Mesenchymal stem cell (in vitro differentiated cells and primary cell): ENCODE results near the gene LCE4A.

Experiments used
- DNase-seq: peaks from one replicate; pipeline ENCODE4 v3.0.0-alpha.2; 2013
- H2AFZ ChIP-seq: one replicate; pipeline ENCODE4 v1.6.1; 2013; ENCODE audit warnings: low read depth, mild to moderate bottlenecking, control low read depth, inconsistent platforms, low read length, moderate library complexity
- H2AK5ac ChIP-seq: 2 replicates; pipeline ENCODE4 v1.6.1; 2013; ENCODE audit warnings: low read length, moderate library complexity, mild to moderate bottlenecking, inconsistent platforms; ENCODE audit not compliant: severe bottlenecking
- H2BK120ac ChIP-seq: one replicate; pipeline ENCODE4 v1.6.1; 2013; ENCODE audit warnings: low read depth, mild to moderate bottlenecking, inconsistent platforms, low read length, moderate library complexity
- H2BK12ac ChIP-seq, 2 experiments: one replicate each; pipeline ENCODE4 v1.6.1; 2013; ENCODE audit warnings: inconsistent platforms in 2 of 2, low read length in 2 of 2, mild to moderate bottlenecking in 2 of 2, moderate library complexity in 2 of 2, control low read depth in 1 of 2
- H2BK15ac ChIP-seq: one replicate; pipeline ENCODE4 v1.6.1; 2013; ENCODE audit warnings: mild to moderate bottlenecking, low read depth, inconsistent platforms; ENCODE audit not compliant: poor library complexity, severe bottlenecking
- H2BK5ac ChIP-seq: 2 replicates; pipeline ENCODE4 v1.6.1; 2013; ENCODE audit warnings: low read depth, mild to moderate bottlenecking, low read length, control low read depth, inconsistent platforms; ENCODE audit not compliant: poor library complexity, severe bottlenecking
- H3K14ac ChIP-seq, 2 experiments: one replicate each; pipeline ENCODE4 v1.6.1; 2013; ENCODE audit warnings: inconsistent platforms in 2 of 2, low read length in 2 of 2, control low read depth in 1 of 2, mild to moderate bottlenecking in 1 of 2, moderate library complexity in 1 of 2
- H3K18ac ChIP-seq, 2 experiments: one replicate each; pipeline ENCODE4 v1.6.1; 2013; ENCODE audit warnings: inconsistent platforms in 2 of 2, low read length in 2 of 2, control low read depth in 1 of 2, low read depth in 1 of 2, mild to moderate bottlenecking in 1 of 2
- H3K23ac ChIP-seq, 2 experiments: one replicate each; pipeline ENCODE4 v1.6.1; 2013; ENCODE audit warnings: inconsistent platforms in 2 of 2, low read length in 2 of 2, mild to moderate bottlenecking in 2 of 2, moderate library complexity in 2 of 2, control low read depth in 1 of 2
- H3K27ac ChIP-seq: 2 replicates; pipeline ENCODE4 v1.5.1; 2013; ENCODE audit warnings: mild to moderate bottlenecking, moderate library complexity, low read length, control low read depth, inconsistent platforms; ENCODE audit not compliant: poor library complexity, severe bottlenecking
- H3K27me3 ChIP-seq, 2 experiments: 2 replicates each; pipeline versions ENCODE4 v1.6.1 to v1.7.0; 2013; ENCODE audit warnings: low read length in 2 of 2, mild to moderate bottlenecking in 2 of 2, moderate library complexity in 2 of 2, control low read depth in 1 of 2, inconsistent platforms in 1 of 2; ENCODE audit not compliant: control insufficient read depth in 1 of 2, insufficient read depth in 1 of 2
- H3K36me3 ChIP-seq, 2 experiments: 2 replicates each; pipeline versions ENCODE4 v1.6.1 to v1.7.0; 2013; ENCODE audit warnings: low read length in 2 of 2, control low read depth in 1 of 2, inconsistent platforms in 1 of 2, low read depth in 1 of 2, mild to moderate bottlenecking in 1 of 2; ENCODE audit not compliant: insufficient read depth in 2 of 2, control insufficient read depth in 1 of 2
- H3K4ac ChIP-seq, 2 experiments: one replicate each; pipeline ENCODE4 v1.6.1; 2013; ENCODE audit warnings: inconsistent platforms in 2 of 2, low read length in 2 of 2, mild to moderate bottlenecking in 2 of 2, moderate library complexity in 2 of 2, control low read depth in 1 of 2, low read depth in 1 of 2
- H3K4me1 ChIP-seq: 2 replicates; pipeline ENCODE4 v1.6.1; 2013; ENCODE audit warnings: low read depth, low read length, control low read depth; ENCODE audit not compliant: control insufficient read depth, insufficient read depth
- H3K4me2 ChIP-seq: 2 replicates; pipeline ENCODE4 v1.6.1; 2013; ENCODE audit warnings: low read length, mild to moderate bottlenecking, inconsistent platforms; ENCODE audit not compliant: poor library complexity, severe bottlenecking
- H3K4me3 ChIP-seq, 2 experiments: 2 replicates each; pipeline versions ENCODE4 v1.5.1 to v1.7.0; 2013; ENCODE audit warnings: low read length in 2 of 2, mild to moderate bottlenecking in 2 of 2, control low read depth in 1 of 2, low read depth in 1 of 2; ENCODE audit not compliant: insufficient read depth in 1 of 2
- H3K79me1 ChIP-seq: replicated peaks from 2 replicates; pipeline ENCODE4 v1.6.1; 2013; ENCODE audit warnings: mild to moderate bottlenecking, control low read depth, low read length, inconsistent platforms; ENCODE audit not compliant: poor library complexity, severe bottlenecking
- H3K9ac ChIP-seq: 2 replicates; pipeline ENCODE4 v1.7.0; 2013; ENCODE audit warnings: mild to moderate bottlenecking, low read length, moderate library complexity
- H3K9me3 ChIP-seq: 2 replicates; pipeline ENCODE4 v1.7.0; 2013; ENCODE audit warnings: mild to moderate bottlenecking, low read length; ENCODE audit not compliant: control insufficient read depth
- H4K8ac ChIP-seq: one replicate; pipeline ENCODE4 v1.6.1; 2013; ENCODE audit warnings: inconsistent platforms, mild to moderate bottlenecking, low read length, moderate library complexity
- H4K91ac ChIP-seq: one replicate; pipeline ENCODE4 v1.6.1; 2013; ENCODE audit warnings: mild to moderate bottlenecking, low read length, inconsistent platforms
- WGBS: methylation state at CpG from one replicate; pipeline ENCODE4 v1.1.7; 2013; ENCODE audit warnings: mixed read lengths; 5-methylcytosine and 5-hydroxymethylcytosine counted together

LCE4A gene

DNA sequence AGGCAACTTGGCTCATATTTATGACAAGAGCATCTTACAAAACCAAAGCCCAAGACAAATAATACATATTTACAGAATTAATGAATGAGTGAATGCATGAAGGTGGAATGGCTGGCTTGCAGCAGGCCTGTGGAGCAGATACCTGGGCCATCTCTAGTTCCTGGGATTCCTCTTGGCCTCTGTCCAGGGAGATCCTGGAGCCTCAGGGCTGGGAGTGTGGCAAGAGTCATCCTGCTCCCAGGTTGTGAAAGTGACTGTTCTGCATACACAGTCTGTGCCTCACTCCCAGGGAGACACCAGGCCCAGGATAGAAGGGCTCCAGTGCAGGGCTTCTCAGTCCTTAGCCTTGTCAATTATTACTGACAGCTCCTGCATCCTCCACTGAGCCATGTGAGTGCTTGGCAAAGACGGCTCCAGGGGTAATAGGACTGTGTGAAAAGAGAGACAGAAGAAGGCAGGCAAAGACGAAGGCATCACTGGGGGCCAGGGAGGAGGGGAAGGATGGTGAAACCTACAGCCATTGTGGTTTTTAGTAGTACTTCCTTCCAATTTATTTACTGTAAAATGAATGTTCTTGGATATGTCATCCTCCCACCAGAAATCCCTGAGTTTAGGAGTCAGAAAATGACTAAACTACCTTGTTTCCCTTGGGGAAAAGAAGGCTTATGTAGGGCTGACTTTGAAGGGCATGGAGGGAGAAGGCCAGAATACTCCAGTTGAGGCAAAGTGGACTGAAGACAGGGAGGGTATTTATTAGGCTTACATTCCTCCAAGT is 35.6 kb downstream of the LCE4A start:
- Histone ChIP-seq H4K8ac (no peak overlapping the region), H3K27me3 (no peaks in the 10 kb centered on the region), H2AK5ac (no peak overlapping the region), H3K4me2 (no peak overlapping the region), H3K9ac (no peak overlapping the region), H2BK5ac (no peak overlapping the region), H2AFZ (no peak overlapping the region), H2BK120ac (no peak overlapping the region), H3K4ac (no peak overlapping the region), H3K18ac (no peak overlapping the region), H3K36me3 (no peaks in the 10 kb centered on the region), H3K4me3 (no peak overlapping the region), H4K91ac (no peak overlapping the region), H3K9me3 (no peaks in the 10 kb centered on the region), H3K4me1 (no peaks in the 10 kb centered on the region), H3K14ac (no peak overlapping the region), H3K27ac (no peak overlapping the region), H3K79me1 (no peaks in the 10 kb centered on the region), H3K23ac (no peak overlapping the region), H2BK12ac (no peak overlapping the region), H2BK15ac (no peak overlapping the region)
- 27% methylated on average over 2 of the region's 2 CpGs for WGBS
- DNase-seq, result no peak

DNA sequence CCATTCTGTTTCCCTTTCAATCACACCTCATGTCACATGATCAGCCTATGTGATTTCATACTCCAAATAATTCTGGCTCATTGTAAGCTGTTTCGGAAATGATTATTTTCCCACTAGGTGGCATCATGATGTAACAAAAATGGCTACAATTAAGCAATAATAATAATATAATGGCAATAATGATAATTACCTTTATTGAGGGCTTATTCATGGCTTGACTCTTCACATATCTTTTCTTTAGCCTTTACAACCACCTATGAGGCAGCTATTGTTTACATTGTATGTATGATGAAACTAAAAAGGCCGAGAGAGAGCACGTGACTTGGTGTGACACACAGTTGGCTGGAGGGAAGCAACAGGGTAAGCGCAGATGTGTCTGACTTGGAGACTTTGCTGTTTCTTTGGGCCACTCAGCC is 37.3 kb downstream of the LCE4A start:
- Histone ChIP-seq H2BK120ac (no peak overlapping the region), H3K27ac (no peak overlapping the region), H4K8ac (no peak overlapping the region), H2BK5ac (no peak overlapping the region), H3K4me3 (no peak overlapping the region), H4K91ac (no peak overlapping the region), H2BK15ac (no peak overlapping the region), H3K14ac (no peak overlapping the region), H3K4me2 (no peak overlapping the region), H3K18ac (no peak overlapping the region), H3K79me1 (no peaks in the 10 kb centered on the region), H3K4me1 (no peaks in the 10 kb centered on the region), H3K9ac (no peak overlapping the region), H3K9me3 (no peaks in the 10 kb centered on the region), H2AFZ (no peak overlapping the region), H3K36me3 (no peaks in the 10 kb centered on the region), H2BK12ac (no peak overlapping the region), H3K4ac (no peak overlapping the region), H3K23ac (no peak overlapping the region), H2AK5ac (no peak overlapping the region), H3K27me3 (no peaks in the 10 kb centered on the region)
- 93% methylated on average over 3 of the region's 4 CpGs for WGBS
- no peak for DNase-seq

DNA sequence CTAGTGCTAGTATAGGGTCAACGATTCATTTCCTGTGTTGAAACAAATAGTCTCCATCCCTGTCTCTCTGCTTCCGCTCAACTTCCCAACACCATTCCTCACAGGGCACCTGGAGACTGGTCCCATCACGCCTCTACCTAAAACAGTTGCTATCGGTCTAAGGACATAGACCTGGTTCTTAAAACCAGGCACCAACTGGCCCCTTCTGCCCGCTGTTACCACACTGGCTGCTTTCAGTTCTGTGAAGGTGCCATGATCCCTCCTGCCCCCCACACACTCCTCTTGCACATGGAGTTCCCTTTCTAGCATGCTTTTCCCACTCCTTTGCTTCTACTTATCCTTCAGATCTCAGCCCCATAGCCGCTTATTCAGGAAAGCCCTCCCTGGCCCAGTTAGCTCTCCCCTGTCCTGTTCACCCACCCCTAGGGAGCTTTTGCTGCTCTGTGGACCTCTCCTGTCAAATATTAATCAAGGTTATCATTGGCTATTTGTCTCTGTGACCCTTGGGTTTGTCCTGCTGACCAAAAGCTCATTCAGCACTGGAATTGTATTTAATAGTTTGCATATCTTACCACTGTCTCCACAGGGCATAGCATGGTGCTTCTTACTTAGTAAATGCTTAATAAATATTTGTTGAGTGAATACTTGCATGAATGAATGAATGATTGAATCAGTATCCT is 37.9 kb downstream of the LCE4A start:
- Histone ChIP-seq H3K79me1 (no peaks in the 10 kb centered on the region), H3K14ac (no peak overlapping the region), H3K36me3 (no peaks in the 10 kb centered on the region), H2BK120ac (no peak overlapping the region), H3K18ac (no peak overlapping the region), H2BK15ac (no peak overlapping the region), H3K27me3 (no peaks in the 10 kb centered on the region), H3K4ac (no peak overlapping the region), H2AK5ac (no peak overlapping the region), H3K23ac (no peak overlapping the region), H2AFZ (no peak overlapping the region), H3K9me3 (no peaks in the 10 kb centered on the region), H3K4me1 (no peaks in the 10 kb centered on the region), H3K4me2 (no peak overlapping the region), H3K4me3 (no peak overlapping the region), H2BK5ac (no peak overlapping the region), H4K8ac (no peak overlapping the region), H3K9ac (no peak overlapping the region), H2BK12ac (no peak overlapping the region), H4K91ac (no peak overlapping the region), H3K27ac (no peak overlapping the region)
- 69% methylated on average over 6 of the region's 6 CpGs for WGBS
- no peak for DNase-seq

DNA sequence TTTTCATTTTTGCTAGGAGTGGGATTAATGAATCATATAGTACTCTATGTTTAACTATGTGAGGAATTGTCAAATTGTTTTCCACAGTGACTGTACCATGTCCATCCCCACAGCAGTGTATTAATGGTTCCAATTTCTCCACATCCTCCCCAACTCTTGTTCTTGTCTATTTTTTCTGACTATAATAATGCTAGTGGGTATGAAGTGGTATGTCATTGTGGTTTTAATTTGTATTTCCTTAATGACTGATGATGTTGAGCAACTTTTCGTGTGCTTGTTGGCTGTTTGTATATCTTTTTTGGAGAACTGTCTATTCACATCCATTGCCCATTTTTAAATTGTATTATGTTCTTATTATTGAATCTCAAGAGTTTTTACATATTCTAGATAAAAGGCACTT is 39.9 kb downstream of the LCE4A start:
- no peak overlapping the region for H4K8ac ChIP-seq
- H3K36me3 ChIP-seq, result no peaks in the 10 kb centered on the region
- H3K14ac ChIP-seq, result no peak overlapping the region
- no peaks in the 10 kb centered on the region for H3K9me3 ChIP-seq
- H3K4me2 ChIP-seq, result no peak overlapping the region
- no peak overlapping the region for H3K4ac ChIP-seq
- no peak for DNase-seq
- no peaks in the 10 kb centered on the region for H3K27me3 ChIP-seq
- H2BK120ac ChIP-seq, result no peak overlapping the region
- WGBS, result no CpG with 5 or more reads among the region's 1 CpG
- no peak overlapping the region for H4K91ac ChIP-seq
- no peak overlapping the region for H2AK5ac ChIP-seq
- no peak overlapping the region for H3K27ac ChIP-seq
- H2AFZ ChIP-seq, result no peak overlapping the region
- H3K23ac ChIP-seq, result no peak overlapping the region
- no peak overlapping the region for H3K4me3 ChIP-seq
- H3K9ac ChIP-seq, result no peak overlapping the region
- no peaks in the 10 kb centered on the region for H3K79me1 ChIP-seq
- H2BK15ac ChIP-seq, result no peak overlapping the region
- H3K18ac ChIP-seq, result no peak overlapping the region
- no peak overlapping the region for H2BK12ac ChIP-seq
- H2BK5ac ChIP-seq, result no peak overlapping the region
- H3K4me1 ChIP-seq, result no peaks in the 10 kb centered on the region
